Right lobe of liver (tissue), 6 donors: ENCODE results near the gene USP48. TPM values are rescaled to one million over a fixed set of nuclear protein-coding genes. Genes with fewer than 3 reads are reported as not detected.

ENCODE experiments used
- ATAC-seq, 4 donors: fragments of 200-7000 bp; cut with Tn5 transposase; one replicate each; pipeline ENCODE4 v1.9.1; 2020; ENCODE audit warnings: mild to moderate bottlenecking in 4 of 4, moderate library complexity in 4 of 4
- DNase-seq, 3 donors: peaks; one replicate each; pipeline ENCODE4 v3.0.0-alpha.2; 2020
- H3K27ac ChIP-seq, 3 donors: fragments of 200-600 bp; one replicate each; pipeline ENCODE4 v1.8.0; 2022
- H3K27me3 ChIP-seq, 2 donors: fragments of 200-600 bp; one replicate each; pipeline ENCODE4 v1.8.0; 2022
- H3K36me3 ChIP-seq, 4 donors: fragments of 200-600 bp; sonication (generic) in 1 of 4; one replicate each; pipeline versions ENCODE4 v1.5.1 to v1.8.0; 2017 to 2022; ENCODE audit warnings: control low read depth in 1 of 4
- H3K4me1 ChIP-seq, 4 donors: fragments of 200-600 bp; sonication (generic) in 1 of 4; one replicate each; pipeline versions ENCODE4 v1.5.1 to v1.8.0; 2017 to 2022; ENCODE audit warnings: control low read depth in 1 of 4
- H3K4me3 ChIP-seq, 3 donors: fragments of 200-600 bp; one replicate each; pipeline ENCODE4 v1.8.0; 2022
- H3K9me3 ChIP-seq, 4 donors: fragments of 200-600 bp; sonication (generic) in 1 of 4; one replicate each; pipeline versions ENCODE4 v1.5.1 to v1.8.0; 2017 to 2022; ENCODE audit warnings: control low read depth in 1 of 4
- CTCF ChIP-seq, 4 donors: fragments of 200-600 bp in 3 of 4; fragments of 450-650 bp in 1 of 4; IDR thresholded peaks; one replicate each; pipeline versions ENCODE4 v1.5.1 to v1.8.0; 2016 to 2022; ENCODE audit warnings: antibody characterized with exemption in 4 of 4, mild to moderate bottlenecking in 2 of 4
- POLR2A ChIP-seq: fragments of 450-650 bp; IDR thresholded peaks from one replicate; pipeline ENCODE4 v1.6.1; 2017; ENCODE audit warnings: antibody characterized with exemption, mild to moderate bottlenecking
- WGBS: methylation state at CpG from one replicate; pipeline ENCODE4 v1.1.6; 2018; ENCODE audit warnings: low coverage, low lambda C conversion rate; ENCODE audit not compliant: insufficient coverage; ENCODE audit errors: missing lambda C conversion rate; 5-methylcytosine and 5-hydroxymethylcytosine counted together
- intact Hi-C, 2 donors: fragments of 100-400 bp; cut with DNase I; formaldehyde crosslinking; loops; one replicate each; pipeline versions ENCODE4 v1.11.2 to v1.14.1; 2022
- total RNA-seq, 6 experiments: library from RNA; depleted of rRNA in 2 of 6; stranded (reverse); fragments of >200 nt in 2 of 6; fragmentation: NEBNext Ultra II Directional in 3 of 6; extraction: Animal tissue kit (Norgen Biotek cat#: 25700) in 3 of 6; gene quantifications; one replicate each; pipeline versions ENCODE4 v1.1.0 to v1.2.4, GENCODE V29; 2016 to 2023
- donor health status: DM: no; HTN: yes; CAD: no.
- donor health status: DM: no; HTN: no; CAD: no.
- donor health status: DM: no; HTN: no; CAD: no.
- donor health status: DM: no; HTN: yes; CAD: no.
- donor health status: DM: no; HTN: yes; CAD: no.

Gene USP48
- total RNA-seq, 6 experiments from 2014 or later, result 21.3 to 24.5 (median 22.8) TPM

- intact Hi-C loops, result no loop called here
- H3K4me1 ChIP-seq, result no peaks in the 10 kb centered on the region
- H3K36me3 ChIP-seq, result peaks cover 0 to 33% (median 16%) of the 10 kb centered on the region in 4 donors
- TF ChIP-seq CTCF (IDR thresholded peaks at IDR 0.05) (no peak), POLR2A (no peak)
- H3K27ac ChIP-seq, result no peak overlapping the region
- no peaks in the 10 kb centered on the region for H3K9me3 ChIP-seq
- ATAC-seq, result no peak
- H3K4me3 ChIP-seq, result no peak overlapping the region
- DNase-seq, result no peak
- H3K27me3 ChIP-seq, result no peaks in the 10 kb centered on the region
These were observed 48.4 kb downstream of the USP48 start for GRCh38 chr1:21734526-21734925.

- no peak overlapping the region for H3K27ac ChIP-seq
- WGBS, result 0% methylated on average over 1 of the region's 1 CpG
- no peak for ATAC-seq
- intact Hi-C loops, result no loop called here
- no peaks in the 10 kb centered on the region for H3K9me3 ChIP-seq
- no peaks in the 10 kb centered on the region for H3K27me3 ChIP-seq
- no peak for DNase-seq
- TF ChIP-seq CTCF (IDR thresholded peaks at IDR 0.05) (no peak), POLR2A (no peak)
- no peaks in the 10 kb centered on the region for H3K4me1 ChIP-seq
- peaks cover 0 to 42% (median 17%) of the 10 kb centered on the region in 4 donors for H3K36me3 ChIP-seq
- no peak overlapping the region for H3K4me3 ChIP-seq
These were observed 50.3 kb downstream of the USP48 start for GRCh38 chr1:21732664-21733063.

GRCh38 chr1:21725748-21726392 lies 57.1 kb downstream of the USP48 start:
- WGBS, result 86% methylated on average over 1 of the region's 1 CpG
- H3K27ac ChIP-seq, result no peak overlapping the region
- ATAC-seq (no peak), DNase-seq (no peak)
- no peaks in the 10 kb centered on the region for H3K9me3 ChIP-seq
- H3K4me3 ChIP-seq, result no peak overlapping the region
- no peak for TF ChIP-seq CTCF (IDR thresholded peaks at IDR 0.05)
- TF ChIP-seq POLR2A, result no peak
- H3K27me3 ChIP-seq, result no peaks in the 10 kb centered on the region
- intact Hi-C loops, result no loop called here
- peaks cover 0 to 14% (median 3%) of the 10 kb centered on the region in 4 donors for H3K36me3 ChIP-seq
- peaks cover 0 to 13% (median 0%) of the 10 kb centered on the region in 4 donors for H3K4me1 ChIP-seq

GRCh38 chr1:21724570-21724969 lies 58.4 kb downstream of the USP48 start:
- H3K4me3 ChIP-seq, result no peak overlapping the region
- DNase-seq, result no peak
- no peaks in the 10 kb centered on the region for H3K27me3 ChIP-seq
- H3K36me3 ChIP-seq, result peaks cover 0 to 21% (median 3%) of the 10 kb centered on the region in 4 donors
- H3K4me1 ChIP-seq, result peaks cover 0 to 16% (median 0%) of the 10 kb centered on the region in 4 donors
- TF ChIP-seq CTCF (IDR thresholded peaks at IDR 0.05), result no peak
- no peak for TF ChIP-seq POLR2A
- intact Hi-C loops, result no loop called here
- 95% methylated on average over 3 of the region's 3 CpGs for WGBS
- no peak for ATAC-seq
- no peak overlapping the region for H3K27ac ChIP-seq
- H3K9me3 ChIP-seq, result no peaks in the 10 kb centered on the region

GRCh38 chr1:21724098-21724497 lies 58.9 kb downstream of the USP48 start:
- no peak for ATAC-seq
- peaks cover 0 to 17% (median 3%) of the 10 kb centered on the region in 4 donors for H3K36me3 ChIP-seq
- DNase-seq, result no peak
- WGBS, result 97% methylated on average over 4 of the region's 4 CpGs
- H3K4me3 ChIP-seq, result no peak overlapping the region
- no peak overlapping the region for H3K27ac ChIP-seq
- no peaks in the 10 kb centered on the region for H3K27me3 ChIP-seq
- peaks cover 0 to 16% (median 0%) of the 10 kb centered on the region in 4 donors for H3K4me1 ChIP-seq
- H3K9me3 ChIP-seq, result no peaks in the 10 kb centered on the region
- TF ChIP-seq CTCF (IDR thresholded peaks at IDR 0.05) (no peak), POLR2A (no peak)
- intact Hi-C loops, result no loop called here
